Testis (tissue), 3 donors: ENCODE results near the gene PRKRIP1. TPM values are rescaled to one million over a fixed set of nuclear protein-coding genes. Genes with fewer than 3 reads are reported as not detected.

Source experiments
- DNase-seq: peaks from one replicate; pipeline ENCODE4 v3.0.0-alpha.2; 2019
- H3K27ac ChIP-seq, 2 donors: fragments of 200-600 bp; sonication (generic); one replicate each; pipeline ENCODE4 v1.5.1; 2019
- H3K27me3 ChIP-seq: fragments of 200-600 bp; sonication (generic); one replicate; pipeline ENCODE4 v1.5.1; 2019
- H3K36me3 ChIP-seq: fragments of 200-600 bp; sonication (generic); one replicate; pipeline ENCODE4 v1.5.1; 2017; ENCODE audit warnings: low read depth; ENCODE audit errors: missing control alignments
- H3K4me1 ChIP-seq: fragments of 200-600 bp; sonication (generic); one replicate; pipeline ENCODE4 v1.5.1; 2019
- H3K4me3 ChIP-seq, 2 donors: fragments of 200-600 bp; sonication (generic); one replicate each; pipeline ENCODE4 v1.5.1; 2017 to 2019
- H3K9me3 ChIP-seq: fragments of 200-600 bp; sonication (generic); one replicate; pipeline ENCODE4 v1.5.1; 2017
- POLR2A ChIP-seq: fragments of 450-650 bp; IDR thresholded peaks from one replicate; pipeline ENCODE4 v1.6.1; 2017; ENCODE audit warnings: antibody characterized with exemption, mild to moderate bottlenecking, moderate library complexity
- WGBS, 2 donors: methylation state at CpG; one replicate each; pipeline ENCODE4 v1.1.5; 2018; 5-methylcytosine and 5-hydroxymethylcytosine counted together
- intact Hi-C: fragments of 100-400 bp; cut with DNase I; formaldehyde crosslinking; loops from one replicate; pipeline ENCODE4 v1.15.1; 2023; ENCODE audit warnings: low total_unique reads
- polyA plus RNA-seq: library from polyadenylated mRNA; stranded (reverse); fragments of 350-450 nt; fragmentation: Illumina TruSeq; extraction: RNeasy Lipid Tissue Mini Kit (QIAGEN cat#74804); gene quantifications from one replicate; pipeline ENCODE4 v1.2.3, GENCODE V29; 2014; ENCODE audit warnings: low read depth, low replicate concordance; ENCODE audit not compliant: insufficient read depth
- total RNA-seq, 2 donors: library from RNA; depleted of rRNA; stranded (reverse); fragments of >200 nt; gene quantifications; one replicate each; pipeline ENCODE4 v1.2.3, GENCODE V29; 2016
- TF ChIP-seq, protein P1 (sequence below), 3 experiments: fragments of 450-650 bp in 2 of 3; fragments of 200-600 bp in 1 of 3; sonication (generic) in 1 of 3; IDR thresholded peaks; one replicate each; pipeline ENCODE4 v1.5.1; 2016 to 2019; ENCODE audit warnings: antibody characterized with exemption in 3 of 3, mild to moderate bottlenecking in 2 of 3, moderate library complexity in 1 of 3

PRKRIP1 gene
- total and polyA plus RNA-seq, 3 donors from 2014 or later = 50.8 to 71.1 (median 52.5) TPM

DNA sequence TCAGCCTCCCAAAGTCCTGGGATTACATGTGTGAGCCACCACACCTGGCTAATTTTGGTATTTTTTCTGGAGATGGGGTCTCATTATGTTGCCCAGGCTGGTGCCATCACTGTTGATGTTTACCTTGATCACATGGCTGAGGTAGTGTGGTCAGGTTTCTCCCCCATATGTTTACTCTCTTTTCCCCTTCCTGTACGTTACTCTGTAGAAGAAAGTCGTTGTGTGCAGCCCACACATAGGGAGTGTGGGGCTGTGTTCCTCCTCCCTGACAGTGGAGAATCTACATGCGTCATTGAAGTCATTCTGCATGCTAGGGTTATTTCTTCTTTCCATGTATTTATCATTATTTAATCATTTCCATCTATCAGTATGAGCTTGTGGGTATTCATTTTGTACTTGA is 20.9 kb downstream of the PRKRIP1 start:
- no peaks in the 10 kb centered on the region for H3K36me3 ChIP-seq

DNA sequence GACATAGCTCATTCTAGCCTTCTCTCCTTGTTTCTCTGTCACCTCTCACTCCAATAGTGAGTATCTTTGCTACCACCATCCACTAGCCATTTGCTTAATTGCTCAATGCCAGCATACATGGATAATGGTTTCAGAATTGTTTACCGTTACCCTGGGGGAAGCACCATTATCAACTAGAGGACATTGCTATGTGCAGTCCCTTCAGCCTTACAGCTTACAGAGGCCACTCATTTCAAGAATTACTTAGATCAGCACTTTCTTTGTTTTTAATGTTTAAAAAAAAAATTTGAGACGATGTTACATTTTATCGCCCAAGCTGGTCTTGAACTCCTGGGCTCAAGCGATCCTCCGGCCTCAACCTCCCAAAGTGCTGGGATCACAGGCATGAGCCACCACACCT is 22.4 kb downstream of the PRKRIP1 start:
- WGBS, 2 donors = 95 to 96% methylated on average over 5 of the region's 5 CpGs
- intact Hi-C loops = no loop called here
- H3K4me1 ChIP-seq = no peaks in the 10 kb centered on the region
- H3K27ac ChIP-seq = no peak overlapping the region
- H3K36me3 ChIP-seq = no peaks in the 10 kb centered on the region
- DNase-seq = no peak
- H3K4me3 ChIP-seq = no peak overlapping the region
- H3K27me3 ChIP-seq = no peaks in the 10 kb centered on the region
- TF ChIP-seq, protein P1, sequence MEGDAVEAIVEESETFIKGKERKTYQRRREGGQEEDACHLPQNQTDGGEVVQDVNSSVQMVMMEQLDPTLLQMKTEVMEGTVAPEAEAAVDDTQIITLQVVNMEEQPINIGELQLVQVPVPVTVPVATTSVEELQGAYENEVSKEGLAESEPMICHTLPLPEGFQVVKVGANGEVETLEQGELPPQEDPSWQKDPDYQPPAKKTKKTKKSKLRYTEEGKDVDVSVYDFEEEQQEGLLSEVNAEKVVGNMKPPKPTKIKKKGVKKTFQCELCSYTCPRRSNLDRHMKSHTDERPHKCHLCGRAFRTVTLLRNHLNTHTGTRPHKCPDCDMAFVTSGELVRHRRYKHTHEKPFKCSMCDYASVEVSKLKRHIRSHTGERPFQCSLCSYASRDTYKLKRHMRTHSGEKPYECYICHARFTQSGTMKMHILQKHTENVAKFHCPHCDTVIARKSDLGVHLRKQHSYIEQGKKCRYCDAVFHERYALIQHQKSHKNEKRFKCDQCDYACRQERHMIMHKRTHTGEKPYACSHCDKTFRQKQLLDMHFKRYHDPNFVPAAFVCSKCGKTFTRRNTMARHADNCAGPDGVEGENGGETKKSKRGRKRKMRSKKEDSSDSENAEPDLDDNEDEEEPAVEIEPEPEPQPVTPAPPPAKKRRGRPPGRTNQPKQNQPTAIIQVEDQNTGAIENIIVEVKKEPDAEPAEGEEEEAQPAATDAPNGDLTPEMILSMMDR (IDR thresholded peaks at IDR 0.05) = no peak
- TF ChIP-seq POLR2A = no peak
- no peaks in the 10 kb centered on the region for H3K9me3 ChIP-seq

More for the DNA sequence above, 20.9 kb downstream of the PRKRIP1 start:
- Histone ChIP-seq H3K9me3 (no peaks in the 10 kb centered on the region), H3K27me3 (no peaks in the 10 kb centered on the region), H3K27ac (no peak overlapping the region), H3K4me1 (no peaks in the 10 kb centered on the region), H3K4me3 (no peak overlapping the region)
- DNase-seq = no peak
- 73 to 75% methylated on average over 3 of the region's 3 CpGs for WGBS, 2 donors
- no peak for TF ChIP-seq POLR2A
- TF ChIP-seq, protein P1 (IDR thresholded peaks at IDR 0.05) = no peak
- intact Hi-C loops = no loop called here

DNA sequence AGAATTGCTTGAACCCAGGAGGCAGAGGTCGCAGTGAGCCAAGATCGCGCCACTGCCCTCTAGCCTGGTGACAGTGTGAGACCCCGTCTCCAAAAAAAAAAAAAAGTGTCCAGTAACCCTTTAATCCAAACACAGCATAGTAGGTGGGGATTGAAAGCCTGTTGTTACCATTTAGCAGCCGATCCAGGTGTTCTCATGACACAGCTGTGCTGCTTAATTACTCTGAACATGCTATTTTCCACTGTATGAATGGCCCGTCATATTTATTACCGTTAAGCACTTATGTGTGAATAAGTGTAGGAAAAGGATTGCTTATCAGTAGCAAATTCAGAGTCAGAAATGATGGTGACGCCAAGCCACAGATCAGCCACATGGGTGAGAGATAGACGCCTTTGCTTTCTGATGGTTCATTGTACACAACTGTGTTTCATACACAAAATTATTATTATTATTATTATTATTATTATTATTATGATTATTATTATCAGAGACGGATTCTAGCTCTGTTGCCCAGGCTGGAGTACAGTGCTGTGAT is 25.6 kb downstream of the PRKRIP1 start:
- Histone ChIP-seq H3K4me3 (no peak overlapping the region), H3K27me3 (no peaks in the 10 kb centered on the region), H3K27ac (no peak overlapping the region), H3K36me3 (no peaks in the 10 kb centered on the region), H3K9me3 (no peaks in the 10 kb centered on the region), H3K4me1 (no peaks in the 10 kb centered on the region)
- no peak for DNase-seq
- WGBS, 2 donors = 87 to 92% methylated on average over 10 of the region's 10 CpGs
- TF ChIP-seq POLR2A = no peak
- TF ChIP-seq, protein P1 (IDR thresholded peaks at IDR 0.05) = no peak
- intact Hi-C loops = no loop called here

DNA sequence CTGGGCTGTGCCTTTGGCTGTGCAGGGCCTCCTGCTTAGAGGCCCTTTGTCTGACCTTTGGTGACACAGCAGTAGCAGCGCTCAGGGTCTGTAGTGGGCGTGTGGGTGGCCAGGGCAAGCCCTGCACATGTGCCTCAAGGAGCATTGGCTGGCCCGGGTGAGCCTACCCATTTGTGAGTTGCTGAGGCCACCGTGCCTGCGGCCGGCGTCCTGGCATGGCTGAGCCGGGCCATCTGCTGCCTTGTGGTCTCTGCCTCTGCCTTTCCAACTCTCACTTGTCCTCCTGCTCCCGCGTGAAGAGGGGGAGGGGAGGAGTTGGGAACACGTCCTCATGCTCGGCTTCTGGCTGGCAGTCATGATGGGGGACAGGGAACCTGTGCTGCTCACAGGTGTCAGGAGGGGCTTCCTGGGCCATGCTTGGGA is 28.0 kb downstream of the PRKRIP1 start:
- 59 to 62% methylated on average over 7 to 12 of the region's 12 CpGs for WGBS, 2 donors
- Histone ChIP-seq H3K9me3 (no peaks in the 10 kb centered on the region), H3K27ac (no peak overlapping the region), H3K36me3 (no peaks in the 10 kb centered on the region), H3K4me3 (no peak overlapping the region), H3K27me3 (no peaks in the 10 kb centered on the region), H3K4me1 (no peaks in the 10 kb centered on the region)
- DNase-seq = no peak
- TF ChIP-seq POLR2A = no peak
- TF ChIP-seq, protein P1 (IDR thresholded peaks at IDR 0.05) = no peak
- intact Hi-C loops = no loop called here

DNA sequence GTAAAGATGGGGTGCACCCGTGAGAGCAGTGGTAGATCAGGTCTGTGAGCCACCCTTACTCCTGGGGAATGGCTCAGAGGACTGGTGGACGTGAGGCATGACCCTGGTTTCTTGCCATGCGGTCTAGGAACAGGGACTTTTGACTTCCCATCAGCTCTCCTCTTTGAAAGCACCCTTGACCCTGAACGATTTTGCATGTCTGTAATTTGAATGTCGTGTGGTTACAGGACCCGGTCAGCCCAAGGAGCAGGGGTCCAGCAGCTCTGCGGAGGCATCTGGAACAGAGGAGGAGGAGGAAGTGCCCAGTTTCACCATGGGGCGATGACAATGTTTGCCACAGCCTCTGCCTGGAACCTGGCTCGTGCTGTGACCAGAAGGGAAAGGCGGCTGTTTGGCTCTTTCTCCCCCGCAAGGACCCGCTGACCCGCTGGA is 28.6 kb downstream of the PRKRIP1 start:
- WGBS, 2 donors = 85 to 88% methylated on average over 7 to 13 of the region's 13 CpGs
- no peaks in the 10 kb centered on the region for H3K27me3 ChIP-seq
- intact Hi-C loops = no loop called here
- H3K27ac ChIP-seq = no peak overlapping the region
- no peak overlapping the region for H3K4me3 ChIP-seq
- no peaks in the 10 kb centered on the region for H3K36me3 ChIP-seq
- no peaks in the 10 kb centered on the region for H3K9me3 ChIP-seq
- no peak for DNase-seq
- H3K4me1 ChIP-seq = no peaks in the 10 kb centered on the region
- TF ChIP-seq, protein P1 (IDR thresholded peaks at IDR 0.05) = no peak
- TF ChIP-seq POLR2A = no peak
